ENCODE measurements around the gene ALDH16A1. TPM values are rescaled to one million over a fixed set of nuclear protein-coding genes. Genes with fewer than 3 reads are reported as not detected.

Gene ALDH16A1
- total and polyA plus RNA-seq, 10 of the 15 experiments (the other 5 are each of a cell fraction or from before 2014, with no cell fraction given): 1.7 to 49.3 (median 18.1) TPM

DNA sequence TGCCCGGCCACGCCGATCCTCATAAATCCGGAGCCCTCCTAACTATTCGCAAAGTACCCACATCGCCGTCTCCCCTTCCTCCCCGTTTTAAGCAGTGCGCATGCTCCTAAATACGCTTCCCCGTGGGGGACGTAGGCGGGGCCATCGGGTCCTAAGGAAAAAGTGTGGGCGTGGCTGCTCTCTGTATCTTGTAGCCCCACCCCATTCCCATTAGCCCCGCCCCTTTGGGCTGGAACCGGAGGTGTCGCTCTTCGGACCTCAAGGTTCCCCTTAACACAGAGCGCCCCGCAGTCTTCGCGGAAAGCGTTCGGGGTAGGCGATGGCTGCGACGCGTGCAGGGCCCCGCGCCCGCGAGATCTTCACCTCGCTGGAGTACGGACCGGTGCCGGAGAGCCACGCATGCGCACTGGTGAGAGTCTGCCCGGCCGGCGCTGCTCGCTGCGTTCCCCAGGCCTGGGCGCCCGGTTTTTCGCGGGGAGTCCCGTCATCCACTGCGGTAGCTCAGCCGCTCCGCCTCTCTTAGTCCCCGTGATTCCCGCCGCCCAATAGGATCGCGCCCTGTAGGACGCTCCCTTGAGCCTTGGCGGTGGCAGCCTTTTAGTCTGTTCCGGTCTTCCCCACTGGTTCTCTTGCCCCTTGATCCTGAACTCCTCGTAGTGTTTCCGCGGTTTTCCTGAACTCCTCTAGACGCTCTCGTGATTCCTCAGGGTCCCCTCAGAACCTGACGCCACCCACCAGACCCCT is at the start of gene ALDH16A1 (continued):
- TF ChIP-seq, protein P1, sequence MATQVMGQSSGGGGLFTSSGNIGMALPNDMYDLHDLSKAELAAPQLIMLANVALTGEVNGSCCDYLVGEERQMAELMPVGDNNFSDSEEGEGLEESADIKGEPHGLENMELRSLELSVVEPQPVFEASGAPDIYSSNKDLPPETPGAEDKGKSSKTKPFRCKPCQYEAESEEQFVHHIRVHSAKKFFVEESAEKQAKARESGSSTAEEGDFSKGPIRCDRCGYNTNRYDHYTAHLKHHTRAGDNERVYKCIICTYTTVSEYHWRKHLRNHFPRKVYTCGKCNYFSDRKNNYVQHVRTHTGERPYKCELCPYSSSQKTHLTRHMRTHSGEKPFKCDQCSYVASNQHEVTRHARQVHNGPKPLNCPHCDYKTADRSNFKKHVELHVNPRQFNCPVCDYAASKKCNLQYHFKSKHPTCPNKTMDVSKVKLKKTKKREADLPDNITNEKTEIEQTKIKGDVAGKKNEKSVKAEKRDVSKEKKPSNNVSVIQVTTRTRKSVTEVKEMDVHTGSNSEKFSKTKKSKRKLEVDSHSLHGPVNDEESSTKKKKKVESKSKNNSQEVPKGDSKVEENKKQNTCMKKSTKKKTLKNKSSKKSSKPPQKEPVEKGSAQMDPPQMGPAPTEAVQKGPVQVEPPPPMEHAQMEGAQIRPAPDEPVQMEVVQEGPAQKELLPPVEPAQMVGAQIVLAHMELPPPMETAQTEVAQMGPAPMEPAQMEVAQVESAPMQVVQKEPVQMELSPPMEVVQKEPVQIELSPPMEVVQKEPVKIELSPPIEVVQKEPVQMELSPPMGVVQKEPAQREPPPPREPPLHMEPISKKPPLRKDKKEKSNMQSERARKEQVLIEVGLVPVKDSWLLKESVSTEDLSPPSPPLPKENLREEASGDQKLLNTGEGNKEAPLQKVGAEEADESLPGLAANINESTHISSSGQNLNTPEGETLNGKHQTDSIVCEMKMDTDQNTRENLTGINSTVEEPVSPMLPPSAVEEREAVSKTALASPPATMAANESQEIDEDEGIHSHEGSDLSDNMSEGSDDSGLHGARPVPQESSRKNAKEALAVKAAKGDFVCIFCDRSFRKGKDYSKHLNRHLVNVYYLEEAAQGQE (IDR thresholded peaks at IDR 0.05; ENCODE audit: low read depth, low read length): no peak
- no peak for TF ChIP-seq ATF7 (IDR thresholded peaks at IDR 0.05; ENCODE audit: low read depth)
- TF ChIP-seq, protein P2, sequence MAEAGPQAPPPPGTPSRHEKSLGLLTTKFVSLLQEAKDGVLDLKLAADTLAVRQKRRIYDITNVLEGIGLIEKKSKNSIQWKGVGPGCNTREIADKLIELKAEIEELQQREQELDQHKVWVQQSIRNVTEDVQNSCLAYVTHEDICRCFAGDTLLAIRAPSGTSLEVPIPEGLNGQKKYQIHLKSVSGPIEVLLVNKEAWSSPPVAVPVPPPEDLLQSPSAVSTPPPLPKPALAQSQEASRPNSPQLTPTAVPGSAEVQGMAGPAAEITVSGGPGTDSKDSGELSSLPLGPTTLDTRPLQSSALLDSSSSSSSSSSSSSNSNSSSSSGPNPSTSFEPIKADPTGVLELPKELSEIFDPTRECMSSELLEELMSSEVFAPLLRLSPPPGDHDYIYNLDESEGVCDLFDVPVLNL (IDR thresholded peaks at IDR 0.05; ENCODE audit: low read depth, low read length): peak; percentile 89
- no peak for TF ChIP-seq RBBP5 (conservative IDR thresholded peaks at IDR 0.05)
- TF ChIP-seq, protein P3, sequence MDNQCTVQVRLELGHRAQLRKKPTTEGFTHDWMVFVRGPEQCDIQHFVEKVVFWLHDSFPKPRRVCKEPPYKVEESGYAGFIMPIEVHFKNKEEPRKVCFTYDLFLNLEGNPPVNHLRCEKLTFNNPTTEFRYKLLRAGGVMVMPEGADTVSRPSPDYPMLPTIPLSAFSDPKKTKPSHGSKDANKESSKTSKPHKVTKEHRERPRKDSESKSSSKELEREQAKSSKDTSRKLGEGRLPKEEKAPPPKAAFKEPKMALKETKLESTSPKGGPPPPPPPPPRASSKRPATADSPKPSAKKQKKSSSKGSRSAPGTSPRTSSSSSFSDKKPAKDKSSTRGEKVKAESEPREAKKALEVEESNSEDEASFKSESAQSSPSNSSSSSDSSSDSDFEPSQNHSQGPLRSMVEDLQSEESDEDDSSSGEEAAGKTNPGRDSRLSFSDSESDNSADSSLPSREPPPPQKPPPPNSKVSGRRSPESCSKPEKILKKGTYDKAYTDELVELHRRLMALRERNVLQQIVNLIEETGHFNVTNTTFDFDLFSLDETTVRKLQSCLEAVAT (IDR thresholded peaks at IDR 0.05): no peak; the same call in 1 of the 2 replicates
- TF ChIP-seq SRF (IDR thresholded peaks at IDR 0.05; ENCODE audit: low read depth in 2 of 2, low read length in 2 of 2): peak; percentile 21 to 73; a peak in 3 of 4 replicates
- no peak for TF ChIP-seq GATAD2B (conservative IDR thresholded peaks at IDR 0.05; ENCODE audit: low read depth)
- no peak for TF ChIP-seq ZBED1 (IDR thresholded peaks at IDR 0.05; ENCODE audit: borderline replicate concordance)
- TF ChIP-seq EP300 (IDR thresholded peaks at IDR 0.05; ENCODE audit: borderline replicate concordance in 1 of 2, control insufficient read depth in 1 of 2, low read depth in 2 of 2, low read length in 2 of 2): no peak
- no peak for TF ChIP-seq FOXM1 (IDR thresholded peaks at IDR 0.05; ENCODE audit: low read depth, low read length)
- TF ChIP-seq NR2F1 (conservative IDR thresholded peaks at IDR 0.05): peak; percentile 52; the same call in 1 of the 2 replicates
- peak; percentile 99 for TF ChIP-seq POLR2AphosphoS5 (IDR thresholded peaks at IDR 0.05; ENCODE audit: low read length)
- peak; percentile 66 for TF ChIP-seq YY1 (IDR thresholded peaks at IDR 0.05; ENCODE audit: low read depth, low read length)
- peak; percentile 79 for TF ChIP-seq USF2 (IDR thresholded peaks at IDR 0.05; ENCODE audit: borderline replicate concordance, low read depth, low read length)
- no peak for TF ChIP-seq TBL1XR1 (IDR thresholded peaks at IDR 0.05; ENCODE audit: low read depth, low read length)
- TF ChIP-seq BCL11A (IDR thresholded peaks at IDR 0.05; ENCODE audit: low read depth, low read length): no peak
- no peak for TF ChIP-seq FOXK2 (IDR thresholded peaks at IDR 0.05)
- TF ChIP-seq, protein P4, sequence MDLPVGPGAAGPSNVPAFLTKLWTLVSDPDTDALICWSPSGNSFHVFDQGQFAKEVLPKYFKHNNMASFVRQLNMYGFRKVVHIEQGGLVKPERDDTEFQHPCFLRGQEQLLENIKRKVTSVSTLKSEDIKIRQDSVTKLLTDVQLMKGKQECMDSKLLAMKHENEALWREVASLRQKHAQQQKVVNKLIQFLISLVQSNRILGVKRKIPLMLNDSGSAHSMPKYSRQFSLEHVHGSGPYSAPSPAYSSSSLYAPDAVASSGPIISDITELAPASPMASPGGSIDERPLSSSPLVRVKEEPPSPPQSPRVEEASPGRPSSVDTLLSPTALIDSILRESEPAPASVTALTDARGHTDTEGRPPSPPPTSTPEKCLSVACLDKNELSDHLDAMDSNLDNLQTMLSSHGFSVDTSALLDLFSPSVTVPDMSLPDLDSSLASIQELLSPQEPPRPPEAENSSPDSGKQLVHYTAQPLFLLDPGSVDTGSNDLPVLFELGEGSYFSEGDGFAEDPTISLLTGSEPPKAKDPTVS (IDR thresholded peaks at IDR 0.05; ENCODE audit: low read depth, low read length): no peak

All from GM12878 (cell line).